GM23338 (cell line): ENCODE data around the gene ITGAV. TPM values are rescaled to one million over a fixed set of nuclear protein-coding genes. Genes with fewer than 3 reads are reported as not detected.

ENCODE experiments used
- ATAC-seq: fragments of 200-7000 bp; cut with Tn5 transposase; 3 replicates; pipeline ENCODE4 v1.9.1; 2020
- DNase-seq: peaks from one replicate; pipeline ENCODE4 v3.0.0-alpha.2; 2015; ENCODE audit warnings: low spot score
- H2AFZ ChIP-seq: fragments of 200-600 bp; sonication (generic); 2 replicates; pipeline ENCODE4 v1.8.0; 2016; ENCODE audit warnings: antibody characterized with exemption, mild to moderate bottlenecking, moderate library complexity
- H3F3A ChIP-seq: fragments of 200-600 bp; sonication (generic); replicated peaks from 2 replicates; pipeline ENCODE4 v1.8.0; 2017; ENCODE audit warnings: antibody characterized with exemption, mixed run types, low read depth
- H3K27ac ChIP-seq: fragments of 200-600 bp; sonication (generic); 2 replicates; pipeline ENCODE4 v1.6.1; 2016; ENCODE audit warnings: low read depth
- H3K27me3 ChIP-seq: fragments of 200-600 bp; sonication (generic); 2 replicates; pipeline ENCODE4 v1.8.0; 2016; ENCODE audit warnings: mild to moderate bottlenecking, mixed run types, moderate library complexity; ENCODE audit not compliant: insufficient read depth
- H3K36me3 ChIP-seq: fragments of 200-600 bp; sonication (generic); 2 replicates; pipeline ENCODE4 v1.8.0; 2016; ENCODE audit warnings: mild to moderate bottlenecking; ENCODE audit not compliant: insufficient read depth
- H3K4me1 ChIP-seq: fragments of 200-600 bp; sonication (generic); 2 replicates; pipeline ENCODE4 v1.8.0; 2016; ENCODE audit warnings: mild to moderate bottlenecking, moderate library complexity; ENCODE audit not compliant: insufficient read depth
- H3K4me2 ChIP-seq: fragments of 200-600 bp; sonication (generic); 2 replicates; pipeline ENCODE4 v1.7.1; 2017; ENCODE audit warnings: mixed run types
- H3K4me3 ChIP-seq: fragments of 200-600 bp; sonication (generic); 2 replicates; pipeline ENCODE4 v1.6.1; 2016; ENCODE audit warnings: mixed run types
- H3K79me2 ChIP-seq: fragments of 200-600 bp; sonication (generic); replicated peaks from 2 replicates; pipeline ENCODE4 v1.8.0; 2017; ENCODE audit warnings: mild to moderate bottlenecking; ENCODE audit not compliant: insufficient read depth
- H3K9me2 ChIP-seq: fragments of 200-600 bp; sonication (generic); 2 replicates; pipeline ENCODE4 v1.8.0; 2017; ENCODE audit not compliant: insufficient read depth
- H4K20me1 ChIP-seq: fragments of 200-600 bp; sonication (generic); replicated peaks from 2 replicates; pipeline ENCODE4 v1.8.0; 2017; ENCODE audit warnings: mild to moderate bottlenecking; ENCODE audit not compliant: insufficient read depth
- H3K27ac Mint-ChIP-seq: 2 replicates; pipeline ENCODE4 v1.8.0; 2020; ENCODE audit warnings: inconsistent platforms, mild to moderate bottlenecking, moderate library complexity, mixed read lengths
- H3K27me3 Mint-ChIP-seq: 3 replicates; pipeline ENCODE4 v1.8.0; 2022; ENCODE audit warnings: low read depth, mild to moderate bottlenecking, moderate library complexity, mixed read lengths, inconsistent platforms; ENCODE audit not compliant: insufficient read depth, poor library complexity
- H3K36me3 Mint-ChIP-seq: 3 replicates; pipeline ENCODE4 v1.8.0; 2021; ENCODE audit warnings: low read depth, mild to moderate bottlenecking, inconsistent platforms, moderate library complexity, mixed read lengths
- H3K4me1 Mint-ChIP-seq: 3 replicates; pipeline ENCODE4 v1.8.0; 2020; ENCODE audit warnings: mild to moderate bottlenecking, inconsistent platforms, mixed read lengths
- H3K4me3 Mint-ChIP-seq: 3 replicates; pipeline ENCODE4 v1.8.0; 2021; ENCODE audit warnings: moderate library complexity, mild to moderate bottlenecking, inconsistent platforms, mixed read lengths
- H3K9me3 Mint-ChIP-seq: 3 replicates; pipeline ENCODE4 v1.8.0; 2020; ENCODE audit warnings: moderate library complexity, mild to moderate bottlenecking, inconsistent platforms, mixed read lengths
- EZH2 ChIP-seq: fragments of 200-600 bp; sonication (generic); IDR thresholded peaks from one replicate; pipeline ENCODE4 v1.8.0; 2017; ENCODE audit warnings: antibody characterized with exemption, mild to moderate bottlenecking, low read depth; ENCODE audit not compliant: unreplicated experiment
- EZH2phosphoT487 ChIP-seq: fragments of 200-600 bp; sonication (generic); IDR thresholded peaks from one replicate; pipeline ENCODE4 v1.8.1; 2018; ENCODE audit warnings: antibody characterized with exemption; ENCODE audit not compliant: unreplicated experiment
- NANOG ChIP-seq: IDR thresholded peaks from 2 replicates; pipeline ENCODE4 v1.6.1; 2016; ENCODE audit warnings: antibody characterized with exemption, borderline replicate concordance
- POLR2AphosphoS5 ChIP-seq: IDR thresholded peaks from 2 replicates; pipeline ENCODE4 v1.6.1; 2016; ENCODE audit warnings: antibody characterized with exemption, low read depth
- STAT1 ChIP-seq: IDR thresholded peaks from one replicate; pipeline ENCODE4 v1.6.1; 2016; ENCODE audit warnings: antibody characterized with exemption; ENCODE audit not compliant: unreplicated experiment
- ZNF114 ChIP-seq: fragments of 250-450 bp; sonication (Bioruptor Pico); IDR thresholded peaks from 2 replicates; pipeline ENCODE4 v1.5.0; 2020; ENCODE audit warnings: mild to moderate bottlenecking, moderate library complexity
- ZNF331 ChIP-seq: fragments of 250-450 bp; sonication (Bioruptor Pico); IDR thresholded peaks from 2 replicates; pipeline ENCODE4 v1.5.0; 2020; ENCODE audit warnings: low read depth, mild to moderate bottlenecking, moderate library complexity
- polyA plus RNA-seq: library from polyadenylated mRNA; unstranded; fragments of >200 nt; fragmentation: Nextera tagmentation; extraction: Ambion mirVana; gene quantifications from 2 replicates; pipeline ENCODE4 v1.2.1, GENCODE V29; 2016
- total RNA-seq: library from RNA; depleted of rRNA; stranded (reverse); fragments of >200 nt; shearing (Covaris generic); gene quantifications from 2 replicates; pipeline ENCODE4 v1.2.3, GENCODE V29; 2014
- TF ChIP-seq, protein P1 (sequence below): IDR thresholded peaks from one replicate; pipeline ENCODE4 v1.6.1; 2018; ENCODE audit warnings: antibody characterized with exemption; ENCODE audit not compliant: unreplicated experiment
- TF ChIP-seq, protein P2 (sequence below): IDR thresholded peaks from 2 replicates; pipeline ENCODE4 v1.6.1; 2016; ENCODE audit warnings: antibody characterized with exemption
- TF ChIP-seq, protein P3 (sequence below), 2 experiments: fragments of 200-600 bp in 1 of 2; sonication (generic) in 1 of 2; conservative IDR thresholded peaks; 2 replicates each; pipeline versions ENCODE4 v1.5.1 to v1.6.1; 2016 to 2017; ENCODE audit warnings: antibody characterized with exemption in 2 of 2, low read depth in 2 of 2, mild to moderate bottlenecking in 2 of 2, moderate library complexity in 1 of 2

Gene ITGAV
- total and polyA plus RNA-seq, 2 experiments from 2014 or later: 9.1 to 56.5 TPM

DNA sequence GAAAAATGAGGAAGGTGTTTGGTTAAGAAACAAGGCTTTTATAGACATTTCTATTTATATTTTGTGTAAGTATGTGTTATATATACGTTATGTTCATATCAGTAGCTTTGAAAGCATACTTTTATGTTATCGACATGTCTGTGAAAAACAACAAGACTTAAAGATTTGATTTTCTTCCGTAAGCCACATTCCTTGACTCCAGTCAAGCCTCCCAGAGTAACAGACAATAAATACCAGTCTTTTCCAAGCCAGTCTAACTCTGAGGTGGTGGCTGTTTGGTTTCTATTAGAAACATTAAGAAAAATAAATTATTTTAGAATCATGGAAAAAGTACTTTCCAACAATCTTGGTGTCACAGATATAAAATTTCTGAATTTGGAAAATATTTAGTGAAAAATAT is 16.3 kb upstream of the ITGAV start (continued):
- TF ChIP-seq, protein P1, sequence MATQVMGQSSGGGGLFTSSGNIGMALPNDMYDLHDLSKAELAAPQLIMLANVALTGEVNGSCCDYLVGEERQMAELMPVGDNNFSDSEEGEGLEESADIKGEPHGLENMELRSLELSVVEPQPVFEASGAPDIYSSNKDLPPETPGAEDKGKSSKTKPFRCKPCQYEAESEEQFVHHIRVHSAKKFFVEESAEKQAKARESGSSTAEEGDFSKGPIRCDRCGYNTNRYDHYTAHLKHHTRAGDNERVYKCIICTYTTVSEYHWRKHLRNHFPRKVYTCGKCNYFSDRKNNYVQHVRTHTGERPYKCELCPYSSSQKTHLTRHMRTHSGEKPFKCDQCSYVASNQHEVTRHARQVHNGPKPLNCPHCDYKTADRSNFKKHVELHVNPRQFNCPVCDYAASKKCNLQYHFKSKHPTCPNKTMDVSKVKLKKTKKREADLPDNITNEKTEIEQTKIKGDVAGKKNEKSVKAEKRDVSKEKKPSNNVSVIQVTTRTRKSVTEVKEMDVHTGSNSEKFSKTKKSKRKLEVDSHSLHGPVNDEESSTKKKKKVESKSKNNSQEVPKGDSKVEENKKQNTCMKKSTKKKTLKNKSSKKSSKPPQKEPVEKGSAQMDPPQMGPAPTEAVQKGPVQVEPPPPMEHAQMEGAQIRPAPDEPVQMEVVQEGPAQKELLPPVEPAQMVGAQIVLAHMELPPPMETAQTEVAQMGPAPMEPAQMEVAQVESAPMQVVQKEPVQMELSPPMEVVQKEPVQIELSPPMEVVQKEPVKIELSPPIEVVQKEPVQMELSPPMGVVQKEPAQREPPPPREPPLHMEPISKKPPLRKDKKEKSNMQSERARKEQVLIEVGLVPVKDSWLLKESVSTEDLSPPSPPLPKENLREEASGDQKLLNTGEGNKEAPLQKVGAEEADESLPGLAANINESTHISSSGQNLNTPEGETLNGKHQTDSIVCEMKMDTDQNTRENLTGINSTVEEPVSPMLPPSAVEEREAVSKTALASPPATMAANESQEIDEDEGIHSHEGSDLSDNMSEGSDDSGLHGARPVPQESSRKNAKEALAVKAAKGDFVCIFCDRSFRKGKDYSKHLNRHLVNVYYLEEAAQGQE: no peak
- no peak for TF ChIP-seq ZNF331 (CRISPR knock-in tag)
- TF ChIP-seq POLR2AphosphoS5: no peak
- TF ChIP-seq NANOG: no peak
- no peak for TF ChIP-seq EZH2
- no peak for TF ChIP-seq STAT1
- TF ChIP-seq, protein P2, sequence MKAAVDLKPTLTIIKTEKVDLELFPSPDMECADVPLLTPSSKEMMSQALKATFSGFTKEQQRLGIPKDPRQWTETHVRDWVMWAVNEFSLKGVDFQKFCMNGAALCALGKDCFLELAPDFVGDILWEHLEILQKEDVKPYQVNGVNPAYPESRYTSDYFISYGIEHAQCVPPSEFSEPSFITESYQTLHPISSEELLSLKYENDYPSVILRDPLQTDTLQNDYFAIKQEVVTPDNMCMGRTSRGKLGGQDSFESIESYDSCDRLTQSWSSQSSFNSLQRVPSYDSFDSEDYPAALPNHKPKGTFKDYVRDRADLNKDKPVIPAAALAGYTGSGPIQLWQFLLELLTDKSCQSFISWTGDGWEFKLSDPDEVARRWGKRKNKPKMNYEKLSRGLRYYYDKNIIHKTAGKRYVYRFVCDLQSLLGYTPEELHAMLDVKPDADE: no peak
- TF ChIP-seq, protein P3, sequence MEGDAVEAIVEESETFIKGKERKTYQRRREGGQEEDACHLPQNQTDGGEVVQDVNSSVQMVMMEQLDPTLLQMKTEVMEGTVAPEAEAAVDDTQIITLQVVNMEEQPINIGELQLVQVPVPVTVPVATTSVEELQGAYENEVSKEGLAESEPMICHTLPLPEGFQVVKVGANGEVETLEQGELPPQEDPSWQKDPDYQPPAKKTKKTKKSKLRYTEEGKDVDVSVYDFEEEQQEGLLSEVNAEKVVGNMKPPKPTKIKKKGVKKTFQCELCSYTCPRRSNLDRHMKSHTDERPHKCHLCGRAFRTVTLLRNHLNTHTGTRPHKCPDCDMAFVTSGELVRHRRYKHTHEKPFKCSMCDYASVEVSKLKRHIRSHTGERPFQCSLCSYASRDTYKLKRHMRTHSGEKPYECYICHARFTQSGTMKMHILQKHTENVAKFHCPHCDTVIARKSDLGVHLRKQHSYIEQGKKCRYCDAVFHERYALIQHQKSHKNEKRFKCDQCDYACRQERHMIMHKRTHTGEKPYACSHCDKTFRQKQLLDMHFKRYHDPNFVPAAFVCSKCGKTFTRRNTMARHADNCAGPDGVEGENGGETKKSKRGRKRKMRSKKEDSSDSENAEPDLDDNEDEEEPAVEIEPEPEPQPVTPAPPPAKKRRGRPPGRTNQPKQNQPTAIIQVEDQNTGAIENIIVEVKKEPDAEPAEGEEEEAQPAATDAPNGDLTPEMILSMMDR (conservative IDR thresholded peaks at IDR 0.05; ENCODE audit: low read depth in 2 of 2): no peak
- TF ChIP-seq ZNF114 (CRISPR knock-in tag): no peak

DNA sequence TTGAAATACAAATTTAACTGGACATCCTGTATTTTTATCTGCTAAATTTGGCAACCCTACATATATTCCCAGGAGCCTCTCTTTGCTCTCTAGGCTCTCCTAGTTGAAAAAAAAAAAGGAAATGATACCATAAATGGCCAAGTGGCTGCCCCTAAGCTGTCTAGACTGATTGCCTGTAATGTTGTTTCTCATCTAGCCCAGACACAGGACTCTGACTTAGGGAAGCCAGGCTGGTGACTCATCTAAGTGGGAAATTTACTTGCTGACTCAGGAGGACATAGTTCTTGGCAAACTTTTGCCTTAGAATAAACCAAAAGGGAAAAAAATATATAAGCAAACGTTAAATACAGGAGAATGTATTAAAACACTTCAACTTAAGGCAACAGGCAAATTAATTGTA is 14.6 kb upstream of the ITGAV start:
- peaks cover 9% of the 10 kb centered on the region for H3K4me1 Mint-ChIP-seq
- no peaks in the 10 kb centered on the region for H3K36me3 Mint-ChIP-seq
- no peaks in the 10 kb centered on the region for H3K9me3 Mint-ChIP-seq
- peaks cover 7% of the 10 kb centered on the region; the same call in 1 of the 2 replicates for H3K4me1 ChIP-seq
- H3K27ac Mint-ChIP-seq: 0 out of 2 replicates have a peak overlapping the region, but pooled peaks have one; percentile 54
- peak; percentile 51 for ATAC-seq
- no peaks in the 10 kb centered on the region for H3F3A ChIP-seq
- peaks cover 2% of the 10 kb centered on the region for H3K27me3 Mint-ChIP-seq
- H2AFZ ChIP-seq: no peak overlapping the region
- no peak for TF ChIP-seq ZNF331 (CRISPR knock-in tag)
- TF ChIP-seq EZH2phosphoT487: no peak
- TF ChIP-seq POLR2AphosphoS5: no peak
- TF ChIP-seq EZH2: no peak
- no peak overlapping the region for H3K4me3 ChIP-seq
- no peaks in the 10 kb centered on the region for H3K79me2 ChIP-seq
- H3K27me3 ChIP-seq: no peaks in the 10 kb centered on the region
- peak; percentile 49 for DNase-seq
- no peaks in the 10 kb centered on the region for H4K20me1 ChIP-seq
- H3K4me2 ChIP-seq: no peak overlapping the region
- H3K9me2 ChIP-seq: no peaks in the 10 kb centered on the region
- H3K36me3 ChIP-seq: no peaks in the 10 kb centered on the region
- no peak overlapping the region for H3K4me3 Mint-ChIP-seq
- H3K27ac ChIP-seq: no peak overlapping the region
